ENCODE measurements around the gene ANKRD62.
"Not testable (repeated sequence)": the region's sequence is repeated elsewhere in the genome, so short reads cannot be mapped to it uniquely, and the experiment has no call there.

The ANKRD62 gene

DNA sequence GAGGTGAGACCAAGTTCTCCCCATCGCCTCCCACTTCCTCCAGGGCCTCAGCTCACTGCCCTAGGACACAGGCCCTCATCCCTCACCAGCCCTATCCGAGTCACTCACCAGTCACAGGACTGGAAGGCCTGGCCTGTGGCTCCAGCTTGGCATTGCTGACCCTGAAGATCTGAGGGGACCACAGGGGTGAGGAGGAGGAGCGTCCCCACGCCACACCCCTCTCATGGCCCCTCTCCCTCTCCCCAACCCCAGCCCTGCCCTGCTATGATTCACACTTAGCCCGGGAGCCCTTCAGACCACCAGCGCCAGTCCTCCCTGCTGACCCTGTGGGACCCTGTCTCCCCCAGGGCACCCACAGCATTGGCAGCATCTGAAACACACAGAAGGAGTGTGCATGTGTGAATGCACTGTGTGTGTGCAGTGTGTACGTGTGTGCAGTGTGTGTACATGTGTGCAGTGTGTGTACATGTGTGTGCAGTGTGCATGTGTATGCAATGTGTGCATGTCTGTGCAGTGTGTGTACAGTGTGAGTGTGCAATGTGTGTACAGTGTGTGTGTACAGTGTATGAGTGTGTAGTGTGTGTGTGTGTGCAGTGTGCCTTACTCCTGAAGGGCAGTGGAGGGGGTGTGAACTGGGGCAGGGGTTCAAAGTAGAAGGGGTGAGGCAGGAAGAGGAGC lies 29.4 kb upstream of the ANKRD62 start:
- TF ChIP-seq, protein P1, sequence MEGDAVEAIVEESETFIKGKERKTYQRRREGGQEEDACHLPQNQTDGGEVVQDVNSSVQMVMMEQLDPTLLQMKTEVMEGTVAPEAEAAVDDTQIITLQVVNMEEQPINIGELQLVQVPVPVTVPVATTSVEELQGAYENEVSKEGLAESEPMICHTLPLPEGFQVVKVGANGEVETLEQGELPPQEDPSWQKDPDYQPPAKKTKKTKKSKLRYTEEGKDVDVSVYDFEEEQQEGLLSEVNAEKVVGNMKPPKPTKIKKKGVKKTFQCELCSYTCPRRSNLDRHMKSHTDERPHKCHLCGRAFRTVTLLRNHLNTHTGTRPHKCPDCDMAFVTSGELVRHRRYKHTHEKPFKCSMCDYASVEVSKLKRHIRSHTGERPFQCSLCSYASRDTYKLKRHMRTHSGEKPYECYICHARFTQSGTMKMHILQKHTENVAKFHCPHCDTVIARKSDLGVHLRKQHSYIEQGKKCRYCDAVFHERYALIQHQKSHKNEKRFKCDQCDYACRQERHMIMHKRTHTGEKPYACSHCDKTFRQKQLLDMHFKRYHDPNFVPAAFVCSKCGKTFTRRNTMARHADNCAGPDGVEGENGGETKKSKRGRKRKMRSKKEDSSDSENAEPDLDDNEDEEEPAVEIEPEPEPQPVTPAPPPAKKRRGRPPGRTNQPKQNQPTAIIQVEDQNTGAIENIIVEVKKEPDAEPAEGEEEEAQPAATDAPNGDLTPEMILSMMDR (IDR thresholded peaks at IDR 0.05; ENCODE audit: poor library complexity, severe bottlenecking): no peak
- H3K9me3 ChIP-seq (ENCODE audit: severe bottlenecking): no peaks in the 10 kb centered on the region
- H3K27ac ChIP-seq (ENCODE audit: poor library complexity, severe bottlenecking): no peak overlapping the region
- H3K4me1 ChIP-seq (ENCODE audit: insufficient read depth, poor library complexity, severe bottlenecking): no peaks in the 10 kb centered on the region
- no peak overlapping the region for H3K4me3 ChIP-seq (ENCODE audit: severe bottlenecking)
- no peaks in the 10 kb centered on the region for H3K36me3 ChIP-seq (ENCODE audit: low read depth)
- no peak for DNase-seq (ENCODE audit: low spot score)
- ATAC-seq (ENCODE audit: low read depth): no peak
- H3K27me3 ChIP-seq (ENCODE audit: insufficient read depth, poor library complexity, severe bottlenecking): no peaks in the 10 kb centered on the region

DNA sequence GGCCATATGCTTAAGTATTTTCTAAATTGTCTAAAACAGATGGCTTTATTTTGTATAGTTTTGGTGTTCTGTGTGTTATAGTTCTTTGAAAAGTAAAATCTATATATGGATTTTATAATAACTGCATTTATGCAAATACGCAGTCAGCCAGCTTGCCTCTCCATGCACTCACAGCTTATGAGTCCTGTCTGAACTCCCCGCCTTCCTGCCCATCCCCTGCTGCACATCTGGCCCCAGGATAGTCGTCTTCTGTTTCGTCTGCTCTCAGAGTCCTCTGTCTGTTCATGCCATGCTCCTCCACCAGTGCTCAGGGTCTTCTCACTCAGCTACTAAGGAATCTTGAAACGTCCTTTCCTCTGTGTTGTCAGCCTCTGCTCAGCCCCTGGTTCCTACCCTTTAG lies 28.2 kb upstream of the ANKRD62 start:
- TF ChIP-seq, protein P1 (IDR thresholded peaks at IDR 0.05; ENCODE audit: poor library complexity, severe bottlenecking): no peak
- no peaks in the 10 kb centered on the region for H3K9me3 ChIP-seq (ENCODE audit: severe bottlenecking)
- no peaks in the 10 kb centered on the region for H3K27me3 ChIP-seq (ENCODE audit: insufficient read depth, poor library complexity, severe bottlenecking)
- H3K27ac ChIP-seq (ENCODE audit: poor library complexity, severe bottlenecking): no peak overlapping the region
- DNase-seq (ENCODE audit: low spot score) (no peak), ATAC-seq (ENCODE audit: low read depth) (no peak)
- H3K4me3 ChIP-seq (ENCODE audit: severe bottlenecking): no peak overlapping the region
- H3K36me3 ChIP-seq (ENCODE audit: low read depth): no peaks in the 10 kb centered on the region
- H3K4me1 ChIP-seq (ENCODE audit: insufficient read depth, poor library complexity, severe bottlenecking): no peaks in the 10 kb centered on the region

DNA sequence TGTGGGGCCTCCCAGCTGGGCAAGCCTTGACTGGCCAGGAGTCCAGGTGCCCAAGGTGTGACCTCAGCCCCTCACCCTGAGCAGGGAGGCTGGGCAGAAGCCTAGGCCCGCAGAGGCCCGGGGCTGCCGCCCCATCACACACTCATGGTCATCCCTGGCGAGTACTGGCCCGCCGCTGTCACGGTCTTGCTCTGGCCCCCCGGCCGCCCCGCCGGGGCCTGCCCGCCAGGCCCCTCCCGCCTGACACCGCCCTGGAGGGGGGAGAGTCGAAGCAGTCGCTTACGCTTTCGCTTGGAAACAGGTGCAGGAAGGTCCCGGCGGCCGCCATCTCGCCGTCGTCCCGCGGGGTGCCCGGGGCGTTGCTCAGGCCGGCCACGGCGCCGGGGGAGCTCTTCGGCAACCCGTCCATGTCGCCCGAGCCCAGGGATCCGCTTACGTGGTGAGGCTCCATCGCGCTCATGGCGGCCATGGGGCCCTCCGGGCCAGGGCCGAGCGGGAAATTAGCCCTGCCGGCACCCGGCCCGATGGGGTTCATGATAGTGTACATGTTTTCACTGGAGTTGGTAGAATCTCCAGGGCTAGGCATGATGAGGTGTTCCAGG lies 26.6 kb upstream of the ANKRD62 start:
- TF ChIP-seq, protein P1 (IDR thresholded peaks at IDR 0.05; ENCODE audit: poor library complexity, severe bottlenecking): no peak
- Histone ChIP-seq H3K27ac (ENCODE audit: poor library complexity, severe bottlenecking) (no peak overlapping the region), H3K27me3 (ENCODE audit: insufficient read depth, poor library complexity, severe bottlenecking) (no peaks in the 10 kb centered on the region), H3K4me1 (ENCODE audit: insufficient read depth, poor library complexity, severe bottlenecking) (no peaks in the 10 kb centered on the region), H3K4me3 (ENCODE audit: severe bottlenecking) (no peak overlapping the region), H3K36me3 (ENCODE audit: low read depth) (no peaks in the 10 kb centered on the region), H3K9me3 (ENCODE audit: severe bottlenecking) (no peaks in the 10 kb centered on the region)
- DNase-seq (ENCODE audit: low spot score): no peak
- ATAC-seq (ENCODE audit: low read depth): no peak

- TF ChIP-seq, protein P1 (IDR thresholded peaks at IDR 0.05; ENCODE audit: poor library complexity, severe bottlenecking): no peak
- Histone ChIP-seq H3K9me3 (ENCODE audit: severe bottlenecking) (no peaks in the 10 kb centered on the region), H3K27ac (ENCODE audit: poor library complexity, severe bottlenecking) (no peak overlapping the region), H3K27me3 (ENCODE audit: insufficient read depth, poor library complexity, severe bottlenecking) (no peaks in the 10 kb centered on the region), H3K4me3 (ENCODE audit: severe bottlenecking) (no peak overlapping the region), H3K4me1 (ENCODE audit: insufficient read depth, poor library complexity, severe bottlenecking) (no peaks in the 10 kb centered on the region), H3K36me3 (ENCODE audit: low read depth) (no peaks in the 10 kb centered on the region)
- ATAC-seq (ENCODE audit: low read depth): no peak
- DNase-seq (ENCODE audit: low spot score): no peak
Measured at GRCh38 chr18:12067671-12068070, 26.0 kb upstream of the ANKRD62 start.

- DNase-seq (ENCODE audit: low spot score); H3K4me1 ChIP-seq (ENCODE audit: insufficient read depth, poor library complexity, severe bottlenecking); H3K27me3 ChIP-seq (ENCODE audit: insufficient read depth, poor library complexity, severe bottlenecking); H3K27ac ChIP-seq (ENCODE audit: poor library complexity, severe bottlenecking); H3K9me3 ChIP-seq (ENCODE audit: severe bottlenecking); H3K4me3 ChIP-seq (ENCODE audit: severe bottlenecking); ATAC-seq (ENCODE audit: low read depth); H3K36me3 ChIP-seq (ENCODE audit: low read depth): not testable (repeated sequence)
Measured at GRCh38 chr18:12068316-12068949, 25.2 kb upstream of the ANKRD62 start.
